GM18868 (cell line): ENCODE measurements around the gene TGFB1.
"Not testable (repeated sequence)": the region's sequence is repeated elsewhere in the genome, so short reads cannot be mapped to it uniquely, and the experiment has no call there.

ENCODE experiments used
- ATAC-seq: cut with Tn5 transposase; IDR thresholded peaks from one replicate; pipeline ENCODE4 v1.9.1; 2021; ENCODE audit warnings: mild to moderate bottlenecking, moderate library complexity; ENCODE audit not compliant: unreplicated experiment

TGFB1 gene

DNA sequence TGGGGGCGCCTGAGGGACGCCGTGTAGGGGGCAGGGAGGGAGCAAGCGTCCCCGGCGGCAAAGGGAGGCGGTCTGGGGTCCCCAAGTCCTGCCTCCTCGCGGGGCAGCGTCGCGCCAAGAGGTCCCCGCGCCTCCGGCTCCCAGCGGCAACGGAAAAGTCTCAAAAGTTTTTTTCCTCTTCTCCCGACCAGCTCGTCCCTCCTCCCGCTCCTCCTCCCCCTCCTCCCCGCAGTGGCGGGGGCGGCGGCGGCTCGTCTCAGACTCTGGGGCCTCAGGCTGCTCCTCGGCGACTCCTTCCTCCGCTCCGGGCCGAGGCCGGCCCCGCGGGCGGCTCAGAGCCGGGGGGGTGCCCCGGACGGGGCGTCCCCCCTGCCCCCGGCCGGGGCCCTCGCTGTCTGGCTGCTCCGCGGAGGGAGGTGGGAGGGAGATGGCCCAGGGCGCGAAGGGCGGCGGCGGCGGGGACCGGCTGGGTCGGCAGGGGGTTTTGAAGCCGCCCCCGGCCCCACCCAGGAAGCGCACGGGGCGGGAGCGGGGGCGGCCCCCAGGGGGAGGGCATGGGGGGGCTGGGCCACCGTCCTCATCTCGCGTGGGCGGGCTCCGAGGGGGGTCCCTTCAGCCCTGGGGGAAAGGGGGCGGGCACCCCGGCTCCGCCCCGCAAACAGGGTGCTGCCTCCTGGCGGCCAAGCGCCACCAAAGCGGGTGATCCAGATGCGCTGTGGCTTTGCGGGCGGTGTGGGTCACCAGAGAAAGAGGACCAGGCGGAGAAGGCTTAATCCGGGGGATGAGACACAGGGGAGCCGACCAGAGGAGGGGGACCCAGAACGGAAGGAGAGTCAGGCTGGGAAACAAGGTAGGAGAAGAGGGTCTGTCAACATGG, at the start of gene TGFB1:
TGFB1 (minus strand) TSS at position 457 of the 877 bp plus-strand sequence. CDS start 878 bp downstream, outside the sequence.
- ATAC-seq = peak; percentile 47

DNA sequence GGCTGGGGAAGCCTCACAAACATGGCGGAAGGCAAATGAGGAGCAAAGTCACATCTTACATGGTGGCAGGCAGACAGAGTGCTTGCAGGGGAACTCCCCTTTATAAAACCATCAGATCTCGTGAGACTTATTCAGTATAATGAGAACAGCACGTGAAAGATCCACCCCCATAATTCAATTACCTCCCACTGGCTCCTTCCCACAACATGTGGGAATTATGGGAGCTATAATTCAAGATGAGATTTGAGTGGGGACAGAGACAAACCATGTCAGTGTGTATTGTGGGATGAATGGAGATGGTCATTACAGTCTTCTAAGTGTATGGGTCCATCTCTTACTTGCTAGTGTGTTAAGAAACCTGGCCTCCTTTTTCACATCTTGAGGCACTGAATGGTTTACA, 48.3 kb upstream of the TGFB1 start:
- ATAC-seq = no peak

DNA sequence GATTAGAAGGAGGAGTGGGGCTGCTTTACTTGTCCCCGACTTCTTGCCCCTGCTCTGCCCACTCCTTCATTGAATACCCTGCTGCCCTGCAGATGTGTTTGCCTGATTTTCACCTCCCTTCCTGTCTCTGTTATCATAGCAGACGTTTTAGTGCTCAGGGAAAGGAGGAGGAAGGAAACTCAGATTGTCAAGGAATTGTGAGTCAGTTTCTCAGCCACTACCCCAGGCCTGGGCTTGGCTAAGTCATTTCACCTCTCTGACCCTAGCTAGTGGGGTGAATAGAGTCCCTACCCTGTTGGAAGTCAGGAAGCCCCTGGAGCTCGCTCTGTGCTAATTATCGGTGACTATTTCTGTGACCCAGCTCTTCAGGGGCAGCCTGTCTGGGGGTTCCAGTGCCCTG, 47.8 kb upstream of the TGFB1 start:
- no peak for ATAC-seq

DNA sequence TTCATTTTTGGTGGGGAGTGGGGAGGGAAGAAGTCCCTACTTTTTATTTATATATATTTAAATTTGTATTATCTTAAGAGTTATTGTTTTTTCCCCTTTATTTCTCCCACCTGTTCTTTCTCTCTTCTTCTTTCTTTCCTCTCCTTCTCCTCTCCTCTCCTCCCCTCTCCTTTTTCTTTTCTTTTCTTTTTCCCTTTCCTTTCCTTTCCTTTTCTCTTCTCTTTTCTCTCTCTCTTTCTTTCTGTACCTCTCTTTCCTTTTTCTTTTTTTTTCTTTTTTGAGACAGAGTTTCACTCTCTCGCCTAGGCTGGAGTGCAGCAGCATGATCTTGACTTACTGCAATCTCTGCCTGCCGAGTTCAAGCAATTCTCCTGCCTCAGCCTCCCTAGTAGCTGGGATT, 45.8 kb upstream of the TGFB1 start:
- ATAC-seq = no peak

DNA sequence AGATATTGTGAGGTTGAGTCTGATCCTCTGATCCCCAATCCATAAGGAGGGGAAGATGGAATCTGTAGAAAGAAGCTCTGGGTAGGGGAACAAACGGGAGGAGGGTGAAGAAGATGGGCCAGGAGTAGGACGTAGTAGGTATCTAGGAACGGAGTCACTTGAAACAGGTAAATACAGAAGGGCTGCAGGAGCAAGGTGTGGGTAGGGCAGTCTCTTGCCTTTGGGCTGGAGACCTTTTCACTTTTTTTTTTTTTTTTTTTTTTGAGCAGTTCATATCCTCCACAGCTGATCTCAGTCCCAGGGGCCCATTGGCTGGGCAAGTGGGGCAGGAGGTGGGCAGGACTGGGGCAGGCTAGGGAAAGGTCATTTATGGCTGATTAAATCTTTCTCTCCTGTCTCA, 45.4 kb upstream of the TGFB1 start:
- no peak for ATAC-seq

DNA sequence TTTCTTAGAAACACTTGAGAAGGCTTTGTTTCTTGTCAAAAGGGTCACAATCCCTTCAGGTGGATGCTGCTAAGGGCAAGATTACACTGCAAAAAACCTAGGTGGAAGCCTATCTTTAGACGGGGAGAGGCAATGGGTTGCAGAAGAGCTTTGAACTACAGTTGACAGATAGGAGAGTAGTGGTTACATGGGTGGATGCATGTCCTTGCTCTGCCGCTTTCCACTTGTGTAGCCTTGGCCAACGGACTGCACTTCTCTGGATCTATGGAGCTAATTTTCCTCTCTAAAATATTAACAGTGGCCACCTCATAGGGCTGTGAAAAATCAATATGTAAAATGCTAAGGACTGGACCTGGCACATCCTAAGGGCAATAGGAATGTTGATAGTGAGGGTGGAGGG, 44.9 kb upstream of the TGFB1 start:
- ATAC-seq = no peak

DNA sequence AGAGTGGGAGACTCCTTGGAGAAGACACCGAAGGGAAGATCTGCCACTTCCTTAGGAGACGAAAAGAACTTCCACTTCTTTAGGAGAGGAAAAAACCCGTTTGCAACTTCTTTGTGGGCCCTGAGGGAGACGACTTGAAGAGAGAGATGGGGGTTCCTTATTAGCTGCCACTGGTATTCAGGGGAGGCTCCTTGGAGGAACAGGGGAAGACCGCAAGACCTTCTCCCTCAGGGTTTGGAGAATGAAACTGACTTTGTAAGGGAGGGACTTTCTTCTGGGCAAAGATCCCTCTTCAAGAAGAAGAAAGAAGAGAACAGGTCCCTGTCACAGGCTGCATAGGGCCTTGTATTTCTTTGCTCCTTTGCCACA, 44.3 kb upstream of the TGFB1 start:
- no peak for ATAC-seq

DNA sequence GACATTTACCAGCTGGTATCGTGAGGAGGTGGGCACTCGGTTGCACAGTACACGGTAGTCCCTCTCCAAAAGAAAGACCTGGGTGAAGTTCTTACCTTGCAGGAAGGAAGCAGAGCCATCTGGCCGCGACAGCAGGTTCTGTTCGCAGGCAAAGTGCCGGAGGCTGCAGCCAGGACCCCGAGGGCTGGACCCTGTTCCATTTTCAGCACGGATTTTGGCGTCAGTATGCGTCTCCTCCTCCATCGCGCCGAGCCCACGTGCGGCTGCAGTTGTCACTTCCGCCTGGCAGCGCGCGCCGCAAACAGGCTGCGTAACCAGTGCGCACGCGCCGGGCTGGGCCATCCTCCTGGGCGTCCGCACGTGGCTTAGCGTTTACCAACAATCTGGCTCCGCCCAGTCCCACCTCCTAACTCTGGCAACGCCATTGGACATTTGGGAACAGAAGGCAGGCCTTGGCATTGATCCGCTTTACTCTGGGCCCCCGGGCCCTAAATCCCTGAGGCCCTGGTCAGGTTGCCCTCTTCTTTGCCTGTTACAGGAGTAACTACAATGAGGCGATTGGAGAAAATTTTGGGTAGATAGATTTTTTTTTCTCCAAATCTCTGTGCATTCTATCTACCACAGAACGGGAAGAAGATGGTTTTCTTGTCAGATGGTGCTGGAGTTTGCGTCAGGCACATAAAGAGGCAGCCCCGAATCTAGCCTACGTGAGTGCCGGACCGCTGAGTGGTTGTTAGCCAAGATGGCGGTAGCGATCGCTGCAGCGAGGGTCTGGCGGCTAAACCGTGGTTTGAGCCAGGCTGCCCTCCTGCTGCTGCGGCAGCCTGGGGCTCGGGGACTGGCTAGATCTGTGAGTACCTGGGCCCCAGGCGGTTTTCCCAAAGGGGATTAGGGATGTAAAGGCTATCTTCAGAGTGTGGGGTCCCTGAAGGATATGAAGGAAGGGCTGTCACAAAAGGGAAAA, 43.6 kb upstream of the TGFB1 start, which contains the start of the genes BCKDHA and EXOSC5:
BCKDHA (plus strand) TSS at position 733 of the 964 bp plus-strand sequence; CDS start at position 743, 10 bp downstream.
EXOSC5 (minus strand) TSS at position 274 of the 964 bp plus-strand sequence; CDS start at position 243, 31 bp downstream.
- peak; percentile 89 for ATAC-seq

DNA sequence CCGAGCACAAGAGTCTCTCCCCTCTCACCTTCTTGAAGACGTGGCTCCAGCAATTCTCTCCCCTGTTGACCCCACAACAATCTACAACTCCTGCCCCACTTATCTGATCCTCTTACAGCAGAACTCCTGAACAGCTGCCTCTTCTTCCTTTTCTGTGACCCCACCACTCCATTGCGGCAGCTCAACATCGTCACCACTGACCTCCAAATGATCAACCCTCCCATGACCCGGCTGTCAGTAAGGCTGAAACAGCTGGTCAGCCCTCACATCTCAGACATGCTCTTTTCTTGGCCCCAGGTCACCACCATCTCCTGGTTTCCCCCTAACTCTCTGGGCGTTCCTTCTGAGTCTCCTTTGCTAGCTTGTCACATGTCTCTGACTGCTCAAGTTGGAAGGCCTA, 41.6 kb upstream of the TGFB1 start:
- no peak for ATAC-seq

DNA sequence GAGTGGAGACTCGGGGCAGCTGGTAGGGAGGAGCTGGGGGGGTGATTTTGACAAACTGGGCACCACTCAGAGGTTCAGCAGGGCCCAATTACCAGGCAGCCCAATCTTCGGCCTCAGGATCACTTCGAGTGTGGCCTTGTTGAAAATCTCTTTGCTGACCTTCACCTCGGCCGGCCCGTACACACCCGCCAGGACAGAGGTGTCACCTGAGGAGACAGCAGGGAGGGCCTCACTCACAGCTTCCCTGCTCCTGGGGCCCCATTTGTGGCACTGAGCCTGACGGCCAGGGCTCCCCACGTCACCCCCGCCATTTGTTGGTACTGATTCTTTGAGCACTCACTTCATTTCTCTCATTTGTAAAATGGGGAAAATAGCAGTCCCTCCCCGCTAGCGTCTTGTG, 39.1 kb upstream of the TGFB1 start:
- ATAC-seq = no peak

DNA sequence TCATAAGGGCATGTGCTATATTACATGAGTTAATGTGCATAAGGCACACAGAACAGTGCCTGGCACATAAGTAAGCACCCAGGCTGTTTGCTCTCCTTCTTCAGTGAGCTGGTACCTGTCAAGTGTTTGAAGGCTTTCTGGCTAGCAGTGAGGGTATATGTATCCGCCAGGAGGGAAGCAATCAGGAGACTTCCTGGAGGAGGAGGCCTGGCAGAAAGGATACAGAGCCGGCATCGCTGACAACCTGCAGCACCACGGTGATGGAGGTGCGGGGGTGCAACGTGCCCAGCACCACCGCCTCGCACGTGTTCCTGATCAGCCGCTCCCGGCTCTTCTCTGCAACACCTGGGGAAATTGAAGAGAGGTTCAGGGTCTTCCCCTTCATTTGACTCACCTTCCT, 37.9 kb upstream of the TGFB1 start:
- no peak for ATAC-seq

DNA sequence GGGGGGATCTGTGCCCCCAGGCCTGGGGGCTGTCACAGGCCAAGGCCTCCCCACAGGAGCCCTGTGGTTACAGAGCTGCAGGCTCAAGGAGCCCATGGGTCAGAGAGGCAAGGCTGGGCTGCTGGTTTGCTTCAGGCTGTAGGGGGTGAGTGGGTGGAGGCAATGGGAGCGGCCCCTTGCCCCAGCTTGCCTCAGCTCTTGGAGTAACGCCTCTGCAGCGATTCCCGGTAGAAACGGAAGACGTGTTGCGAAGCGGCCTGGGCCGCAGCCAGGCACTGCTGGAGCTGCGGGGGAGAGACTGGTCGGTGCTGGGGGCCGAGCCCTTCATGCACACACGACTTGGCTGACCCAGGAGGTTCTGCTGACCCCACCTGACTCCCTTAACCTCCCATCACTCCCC, 32.7 kb upstream of the TGFB1 start:
- no peak for ATAC-seq

DNA sequence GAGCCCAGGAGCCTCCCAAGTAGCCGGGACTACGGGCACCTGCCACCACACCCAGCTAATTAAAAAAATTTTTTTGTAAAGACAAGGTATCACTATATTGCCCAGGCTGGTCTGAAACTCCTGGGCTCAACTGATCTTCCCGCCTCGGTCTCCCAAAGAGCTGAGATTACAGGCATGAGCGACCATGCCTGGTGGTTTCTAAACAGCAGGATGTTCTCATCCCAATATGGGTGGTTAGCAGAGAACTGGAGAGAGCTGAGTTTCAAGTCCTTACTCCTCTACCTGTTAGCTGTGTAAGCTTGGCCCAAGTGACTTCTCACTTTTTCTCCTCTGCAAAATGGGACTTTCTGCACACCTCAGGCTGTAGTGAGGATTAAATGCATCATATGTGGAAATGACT, 30.6 kb upstream of the TGFB1 start:
- ATAC-seq = no peak

DNA sequence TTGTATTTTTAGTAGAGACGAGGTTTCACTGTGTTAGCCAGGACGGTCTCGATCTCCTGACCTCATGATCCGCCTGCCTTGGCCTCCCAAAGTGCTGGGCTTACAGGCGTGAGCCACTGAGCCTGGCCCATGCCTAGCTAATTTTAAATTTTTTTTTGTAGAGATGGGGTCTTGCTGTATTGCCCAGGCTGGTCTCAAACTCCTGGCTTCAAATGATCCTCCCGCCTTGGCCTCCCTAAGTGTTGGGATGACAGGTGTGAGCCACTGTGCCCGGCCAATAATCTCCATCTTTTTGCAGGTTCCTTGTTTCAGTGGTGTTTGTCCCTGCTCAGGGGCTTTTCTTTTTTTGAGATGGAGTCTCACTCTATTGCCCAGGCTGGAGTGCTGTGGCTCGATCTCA, 27.8 kb upstream of the TGFB1 start:
- not testable (repeated sequence) for ATAC-seq

DNA sequence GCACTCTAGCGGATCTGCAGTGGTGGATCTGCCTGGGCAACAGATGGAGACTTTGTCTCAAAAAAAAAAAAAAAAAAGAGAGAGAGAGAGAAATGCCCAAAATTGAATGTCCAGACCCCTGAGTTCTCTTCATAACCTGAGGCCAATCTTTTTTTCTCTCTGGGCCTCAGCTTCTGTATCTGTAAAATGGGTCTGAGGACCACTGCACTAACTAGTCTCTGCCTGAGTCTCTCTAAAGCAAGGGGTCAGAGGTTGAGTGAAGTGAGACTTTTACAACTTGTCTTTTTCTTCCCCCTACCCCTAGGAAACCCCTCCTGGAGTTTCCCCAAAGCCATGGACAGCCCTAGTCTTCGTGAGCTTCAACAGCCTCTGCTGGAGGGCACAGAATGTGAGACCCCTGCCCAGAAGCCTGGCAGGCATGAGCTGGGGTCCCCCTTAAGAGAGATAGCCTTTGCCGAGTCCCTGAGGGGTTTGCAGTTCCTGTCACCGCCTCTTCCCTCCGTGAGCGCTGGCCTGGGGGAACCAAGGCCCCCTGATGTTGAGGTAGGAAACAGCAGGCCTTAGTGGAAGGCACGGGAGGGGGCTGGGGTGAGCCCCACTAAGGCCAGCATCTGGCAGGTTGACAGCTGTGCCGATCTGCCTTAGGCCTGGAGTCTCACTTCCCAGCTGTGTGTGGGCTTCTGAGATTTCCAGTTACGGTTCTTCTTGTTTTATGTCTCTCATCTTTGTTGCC, 24.4 kb upstream of the TGFB1 start:
- peak; percentile 40 for ATAC-seq

DNA sequence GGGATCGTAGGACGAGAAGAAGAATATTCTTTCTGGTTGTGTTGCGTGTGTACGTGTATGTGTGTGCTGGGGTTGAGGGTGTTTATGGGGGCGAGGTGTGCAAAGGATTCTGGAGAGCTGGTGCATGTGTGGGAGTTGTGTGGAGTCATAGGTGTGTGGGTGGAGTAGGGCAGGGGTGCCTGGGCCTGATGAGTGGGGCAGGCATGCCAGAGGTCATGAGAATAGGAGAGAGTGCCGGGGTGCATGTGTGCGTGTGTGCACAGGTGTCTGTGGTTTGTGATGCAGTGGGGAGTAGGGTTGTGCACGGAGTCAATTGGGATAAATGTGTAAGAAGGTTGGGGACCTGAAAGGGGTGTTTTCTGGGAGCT, 23.3 kb upstream of the TGFB1 start:
- no peak for ATAC-seq

DNA sequence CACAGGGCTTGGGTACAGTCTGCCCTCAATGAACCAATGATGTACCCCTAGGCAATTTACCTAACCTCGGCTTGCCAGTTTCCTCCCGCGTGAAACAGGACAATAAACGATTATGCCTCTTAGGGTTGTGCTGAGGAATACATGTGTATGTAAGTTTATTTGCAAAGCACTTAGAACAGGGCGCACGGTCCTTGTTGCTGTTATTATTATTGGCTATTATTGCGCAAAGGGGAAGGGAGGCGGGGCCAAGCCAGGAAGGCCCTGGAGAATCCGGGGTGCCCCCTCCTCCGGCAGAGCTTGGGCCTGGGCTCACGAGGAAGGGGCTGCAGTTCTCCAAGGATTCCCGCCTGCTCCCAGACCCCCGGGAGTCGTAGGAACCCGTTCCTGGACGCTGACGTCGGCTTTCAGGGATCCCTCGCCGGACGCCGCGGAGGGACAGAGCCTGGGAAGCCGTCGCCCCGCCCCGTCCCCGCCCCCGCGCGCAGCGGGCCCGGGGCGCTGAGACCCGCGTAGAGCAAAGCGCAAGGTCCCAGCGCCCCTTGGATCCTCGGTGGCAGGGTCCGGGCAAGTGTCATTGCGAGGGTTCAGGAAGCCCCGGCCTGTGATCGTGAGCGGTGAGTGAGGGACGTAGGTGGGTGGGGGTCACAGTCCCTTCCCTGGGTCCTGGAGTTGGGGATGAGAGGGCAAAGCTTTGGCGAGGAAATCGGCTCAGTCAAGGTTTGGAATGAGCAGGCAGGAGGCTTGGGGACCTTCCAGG, 22.7 kb upstream of the TGFB1 start, which contains the start of gene TMEM91:
TMEM91 (plus strand) TSS at position 293 of the 757 bp plus-strand sequence. CDS start 1,777 bp downstream, outside the sequence.
- no peak for ATAC-seq

DNA sequence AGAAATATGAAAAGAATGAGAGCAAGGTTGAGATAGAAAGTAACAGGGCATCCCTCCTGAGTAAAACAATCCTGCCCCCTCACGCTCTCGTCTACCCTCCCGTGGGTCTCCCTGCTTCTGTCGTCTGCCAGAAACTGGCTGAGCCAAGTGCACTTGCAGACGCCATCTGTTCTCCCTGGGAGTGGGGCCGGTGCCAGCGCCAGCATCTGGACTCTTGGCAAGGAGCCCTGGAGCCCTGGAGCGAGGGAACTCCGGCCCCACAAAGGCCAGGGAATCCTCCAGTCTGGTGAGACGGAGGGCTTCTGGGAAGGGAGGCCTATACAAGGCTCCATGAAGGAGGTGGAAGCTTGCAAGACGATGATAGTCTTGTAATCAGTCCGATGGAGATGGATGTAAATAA, 20.3 kb upstream of the TGFB1 start:
- ATAC-seq = no peak

DNA sequence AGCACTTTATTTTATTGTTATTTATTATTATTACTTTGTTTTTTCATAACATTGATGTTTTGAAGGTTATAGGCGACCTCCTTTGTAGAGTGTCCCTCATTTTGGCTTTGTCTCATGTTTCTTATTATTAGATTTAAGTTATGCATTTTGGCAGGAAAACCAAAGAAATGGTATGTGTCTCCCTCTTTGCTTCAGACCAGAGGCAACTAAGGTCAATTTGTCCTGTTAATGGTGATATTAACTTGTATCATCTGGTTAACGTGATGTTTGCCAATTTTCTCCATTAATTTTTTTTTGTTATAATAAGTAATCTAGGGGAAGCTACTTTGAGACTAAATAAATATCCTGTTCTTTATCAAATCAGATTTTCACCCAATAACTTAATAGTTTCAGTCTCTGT, 18.8 kb upstream of the TGFB1 start:
- no peak for ATAC-seq

DNA sequence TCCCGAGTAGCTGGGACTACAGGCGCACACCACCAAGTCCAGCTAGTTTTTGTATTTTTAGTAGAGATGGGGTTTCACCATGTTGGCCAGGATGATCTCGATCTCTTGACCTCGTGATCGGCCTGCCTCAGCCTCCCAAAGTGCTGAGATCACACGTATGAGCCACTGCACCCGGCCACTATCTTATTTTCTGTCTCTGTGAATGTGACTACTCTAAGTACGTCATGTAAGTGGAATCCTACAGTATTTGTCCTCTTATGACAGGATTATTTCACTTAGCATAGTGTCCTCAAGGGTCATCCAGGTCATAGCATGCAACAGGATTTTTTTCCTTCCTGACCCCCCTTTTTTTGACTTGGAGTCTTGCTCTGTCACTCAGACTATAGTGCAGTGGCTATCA, 17.8 kb upstream of the TGFB1 start:
- no peak for ATAC-seq
